ENCODE data around the gene UTS2B.

The UTS2B gene

GRCh38 chr3:191320316-191320715 lies 10.0 kb downstream of the UTS2B start:
- DNase-seq = no peak

GRCh38 chr3:191316876-191317603 lies 13.3 kb downstream of the UTS2B start:
- DNase-seq = no peak

GRCh38 chr3:191314109-191314728 lies 16.1 kb downstream of the UTS2B start:
- no peak for DNase-seq

- DNase-seq = no peak
Observed at GRCh38 chr3:191313296-191313695, 17.0 kb downstream of the UTS2B start.

- DNase-seq = no peak
Observed at GRCh38 chr3:191307341-191307740, 23.0 kb downstream of the UTS2B start.

GRCh38 chr3:191306428-191306827 lies 23.9 kb downstream of the UTS2B start:
- DNase-seq = no peak

- no peak for DNase-seq
Observed at GRCh38 chr3:191303596-191303995, 26.7 kb downstream of the UTS2B start.

- no peak for DNase-seq
Observed at GRCh38 chr3:191302451-191302850, 27.9 kb downstream of the UTS2B start.

- no peak for DNase-seq
Observed at GRCh38 chr3:191301782-191302411, 28.4 kb downstream of the UTS2B start.

- no peak for DNase-seq
Observed at GRCh38 chr3:191301017-191301416, 29.3 kb downstream of the UTS2B start.

GRCh38 chr3:191300422-191300821 lies 29.9 kb downstream of the UTS2B start:
- no peak for DNase-seq

- DNase-seq = no peak
Observed at GRCh38 chr3:191298846-191299245, 31.5 kb downstream of the UTS2B start.

- DNase-seq = no peak
Observed at GRCh38 chr3:191296041-191296541, 34.2 kb downstream of the UTS2B start.

- DNase-seq = no peak
Observed at GRCh38 chr3:191294291-191294690, 36.0 kb downstream of the UTS2B start.

GRCh38 chr3:191292243-191293015 lies 37.9 kb downstream of the UTS2B start:
- no peak for DNase-seq

- DNase-seq = peak; percentile 5
Observed at GRCh38 chr3:191290311-191291025, 39.9 kb downstream of the UTS2B start.

GRCh38 chr3:191283400-191283799 lies 46.9 kb downstream of the UTS2B start:
- DNase-seq = no peak

GRCh38 chr3:191282251-191283185 lies 47.8 kb downstream of the UTS2B start:
- no peak for DNase-seq

GRCh38 chr3:191280882-191281281 lies 49.4 kb downstream of the UTS2B start:
- no peak for DNase-seq

GRCh38 chr3:191280111-191280510 lies 50.2 kb downstream of the UTS2B start:
- no peak for DNase-seq

- no peak for DNase-seq
Observed at GRCh38 chr3:191275751-191276150, 54.6 kb downstream of the UTS2B start.
